Endothelial cell of umbilical vein (primary cell): Measurements from ENCODE around the gene SLC44A1.

ENCODE experiments used
- CTCF ChIP-seq, 2 donors: IDR thresholded peaks; 1 replicate in 1 of 2; 2 replicates in 1 of 2; pipeline ENCODE4 v1.5.1; 2011; ENCODE audit warnings: low read length in 2 of 2, mild to moderate bottlenecking in 2 of 2, moderate library complexity in 2 of 2, control low read depth in 1 of 2, inconsistent platforms in 1 of 2, low read depth in 1 of 2; ENCODE audit not compliant: insufficient read depth in 1 of 2; ENCODE audit errors: extremely low read depth in 1 of 2
- EZH2 ChIP-seq: IDR thresholded peaks from 2 replicates; pipeline ENCODE4 v1.6.1; 2012; ENCODE audit warnings: borderline replicate concordance, low read depth, mild to moderate bottlenecking, moderate library complexity, low read length, inconsistent platforms; ENCODE audit not compliant: severe bottlenecking
- POLR2A ChIP-seq: IDR thresholded peaks from 2 replicates; pipeline ENCODE4 v1.6.1; 2012; ENCODE audit warnings: low read depth, mild to moderate bottlenecking, control low read depth, low read length
- POLR2AphosphoS5 ChIP-seq: IDR thresholded peaks from 2 replicates; pipeline ENCODE4 v1.6.1; 2012; ENCODE audit warnings: low read depth, mild to moderate bottlenecking, control low read depth, low read length, moderate library complexity; ENCODE audit not compliant: insufficient read depth
- TF ChIP-seq, protein P1 (sequence below): IDR thresholded peaks from 2 replicates; pipeline ENCODE4 v1.6.1; 2011; ENCODE audit not compliant: insufficient read depth, insufficient read length

- no peak for TF ChIP-seq CTCF (IDR thresholded peaks at IDR 0.05; ENCODE audit: extremely low read depth in 1 of 2, insufficient read depth in 1 of 2, low read depth in 1 of 2, low read length in 2 of 2)
- TF ChIP-seq POLR2A, result no peak
- TF ChIP-seq POLR2AphosphoS5, result no peak
- TF ChIP-seq EZH2, result no peak
- TF ChIP-seq, protein P1, sequence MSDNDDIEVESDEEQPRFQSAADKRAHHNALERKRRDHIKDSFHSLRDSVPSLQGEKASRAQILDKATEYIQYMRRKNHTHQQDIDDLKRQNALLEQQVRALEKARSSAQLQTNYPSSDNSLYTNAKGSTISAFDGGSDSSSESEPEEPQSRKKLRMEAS, result no peak
These were observed 191.0 kb downstream of the SLC44A1 start for GRCh38 chr9:105435453-105435852.
